Measurements from ENCODE around the gene HDDC2.

DNA sequence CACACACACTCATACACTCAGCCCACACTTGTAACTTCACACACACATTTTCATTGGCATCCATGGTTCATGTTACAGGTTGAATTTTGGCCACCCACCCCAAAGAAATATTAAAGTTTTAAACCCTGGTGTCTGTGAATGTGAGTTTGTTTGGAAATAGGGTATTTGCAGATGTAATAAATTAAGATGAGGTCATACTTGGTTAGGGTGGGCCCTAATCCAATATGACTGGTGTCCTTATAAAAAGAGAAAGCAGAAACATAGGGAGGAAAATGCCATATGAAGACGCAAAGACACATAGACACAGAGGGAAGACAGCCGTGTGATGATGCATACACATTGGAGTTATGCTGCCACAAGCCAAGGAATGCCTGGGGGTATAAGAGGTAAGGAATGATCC lies 39.7 kb upstream of the HDDC2 start:
- TF ChIP-seq CTCF (IDR thresholded peaks at IDR 0.05) (no peak), POLR2A (IDR thresholded peaks at IDR 0.05) (no peak)
